GM12864 (cell line): ENCODE measurements around the gene GCNA.
A peak's percentile ranks its signal among the peaks of the same experiment; 100 is the strongest.

Experiments
- DNase-seq: peaks from one replicate; pipeline ENCODE4 v3.0.0-alpha.2; 2011; ENCODE audit warnings: low read depth
- H3K4me3 ChIP-seq: 2 replicates; pipeline ENCODE4 v1.5.1; 2011; ENCODE audit warnings: mild to moderate bottlenecking, low read depth, low read length, control low read depth
- CTCF ChIP-seq: IDR thresholded peaks from 2 replicates; pipeline ENCODE4 v1.5.1; 2011; ENCODE audit warnings: low read depth, mild to moderate bottlenecking, moderate library complexity, low read length, control low read depth, inconsistent platforms; ENCODE audit errors: missing control alignments

GCNA gene

GRCh38 chrX:71536285-71536684 is 42.0 kb upstream of the GCNA start:
- no peak for DNase-seq
- no peak for TF ChIP-seq CTCF
- peak overlapping the region; percentile 48 for H3K4me3 ChIP-seq

- H3K4me3 ChIP-seq = no peak overlapping the region
- DNase-seq = no peak
- no peak for TF ChIP-seq CTCF
Measured at GRCh38 chrX:71537743-71538142, 40.5 kb upstream of the GCNA start.

- H3K4me3 ChIP-seq = no peak overlapping the region; the same call in 1 of the 2 replicates
- no peak for DNase-seq
- no peak for TF ChIP-seq CTCF
Measured at GRCh38 chrX:71540801-71541200, 37.4 kb upstream of the GCNA start.

GRCh38 chrX:71541210-71542022 is 36.8 kb upstream of the GCNA start:
- peak overlapping the region; percentile 8; the same call in 1 of the 2 replicates for H3K4me3 ChIP-seq
- no peak for DNase-seq
- no peak for TF ChIP-seq CTCF

GRCh38 chrX:71542411-71542810 is 35.8 kb upstream of the GCNA start:
- DNase-seq = no peak

GRCh38 chrX:71542825-71543224 is 35.4 kb upstream of the GCNA start:
- TF ChIP-seq CTCF = no peak
- H3K4me3 ChIP-seq = no peak overlapping the region
- DNase-seq = no peak

More at GRCh38 chrX:71542411-71542810, 35.8 kb upstream of the GCNA start:
- TF ChIP-seq CTCF = no peak
- no peak overlapping the region for H3K4me3 ChIP-seq

GRCh38 chrX:71543316-71543715 is 34.9 kb upstream of the GCNA start:
- H3K4me3 ChIP-seq = no peak overlapping the region
- no peak for TF ChIP-seq CTCF
- no peak for DNase-seq
